ENCODE results near the gene LOC101059915.

- TF ChIP-seq CTCF (IDR thresholded peaks at IDR 0.05; ENCODE audit: insufficient read depth, low read length, poor library complexity, severe bottlenecking) (no peak), EZH2phosphoT487 (conservative IDR thresholded peaks at IDR 0.05; ENCODE audit: low read length) (no peak)
Observed at GRCh38 chrX:71634366-71634765, 33.0 kb upstream of the LOC101059915 start.

All from SU-DHL-6 (cell line).